ENCODE results near the gene MATN1. TPM values are rescaled to one million over a fixed set of nuclear protein-coding genes. Genes with fewer than 3 reads are reported as not detected.

MATN1 gene
- total RNA-seq, 1 experiment from 2014 or later: not detected

- no peak for DNase-seq
- no peak overlapping the region for H3K27ac Mint-ChIP-seq (ENCODE audit: unreplicated experiment)
- Histone ChIP-seq H3K4me1 (no peaks in the 10 kb centered on the region), H3K36me3 (ENCODE audit: control insufficient read depth, insufficient read depth, low read length) (no peaks in the 10 kb centered on the region), H3K27me3 (replicated peaks; ENCODE audit: control insufficient read depth, insufficient read depth, low read length) (no peaks in the 10 kb centered on the region), H3K9me3 (no peaks in the 10 kb centered on the region), H3K4me3 (ENCODE audit: low read depth, low read length) (no peak overlapping the region)
- ChIA-PET CTCF (interaction anchor here (0.6 kb wide), 1 partner anchor 37 kb away, joined by 6 read pairs; no protein-coding TSS in a partner anchor), POLR2A (no interaction called here)
- H3K27me3 Mint-ChIP-seq (ENCODE audit: insufficient read depth, unreplicated experiment): no peaks in the 10 kb centered on the region
- H3K4me1 Mint-ChIP-seq (ENCODE audit: low read depth, unreplicated experiment): no peaks in the 10 kb centered on the region
- no TSS peak for BruUV-seq (replicated peaks)
- no peak for TF ChIP-seq CTCF (IDR thresholded peaks at IDR 0.05; ENCODE audit: insufficient read depth in 1 of 2, low read depth in 1 of 2, low read length in 1 of 2, severe bottlenecking in 1 of 2, unreplicated experiment in 1 of 2)
- intact Hi-C loops (cut with micrococcal nuclease; ENCODE audit: unreplicated experiment): no loop called here
- no peaks in the 10 kb centered on the region for H3K9me3 Mint-ChIP-seq (ENCODE audit: unreplicated experiment)
- no peak overlapping the region for H3K4me3 Mint-ChIP-seq (ENCODE audit: unreplicated experiment)
- no peaks in the 10 kb centered on the region for H3K36me3 Mint-ChIP-seq (ENCODE audit: insufficient read depth, unreplicated experiment)
Measured at GRCh38 chr1:30761381-30762151, 38.2 kb upstream of the MATN1 start.

GRCh38 chr1:30760596-30761324 is 37.4 kb upstream of the MATN1 start:
- H3K4me3 ChIP-seq (ENCODE audit: low read depth, low read length): no peak overlapping the region
- POLR2A ChIA-PET: no interaction called here
- Mint-ChIP-seq H3K4me1 (ENCODE audit: low read depth, unreplicated experiment) (no peaks in the 10 kb centered on the region), H3K27ac (ENCODE audit: unreplicated experiment) (no peak overlapping the region), H3K36me3 (ENCODE audit: insufficient read depth, unreplicated experiment) (no peaks in the 10 kb centered on the region), H3K27me3 (ENCODE audit: insufficient read depth, unreplicated experiment) (no peaks in the 10 kb centered on the region), H3K9me3 (ENCODE audit: unreplicated experiment) (no peaks in the 10 kb centered on the region), H3K4me3 (ENCODE audit: unreplicated experiment) (no peak overlapping the region)
- no peaks in the 10 kb centered on the region for H3K27me3 ChIP-seq (replicated peaks; ENCODE audit: control insufficient read depth, insufficient read depth, low read length)
- no TSS peak for BruUV-seq (replicated peaks)
- H3K4me1 ChIP-seq: no peaks in the 10 kb centered on the region
- intact Hi-C loops (cut with micrococcal nuclease; ENCODE audit: unreplicated experiment): no loop called here
- no peak for TF ChIP-seq CTCF (IDR thresholded peaks at IDR 0.05; ENCODE audit: insufficient read depth in 1 of 2, low read depth in 1 of 2, low read length in 1 of 2, severe bottlenecking in 1 of 2, unreplicated experiment in 1 of 2)
- DNase-seq: no peak
- CTCF ChIA-PET: interaction anchor here (0.6 kb wide), 1 partner anchor 36 kb away, joined by 6 read pairs; no protein-coding TSS in a partner anchor
- H3K36me3 ChIP-seq (ENCODE audit: control insufficient read depth, insufficient read depth, low read length): no peaks in the 10 kb centered on the region
- H3K9me3 ChIP-seq: no peaks in the 10 kb centered on the region

GRCh38 chr1:30759718-30760281 is 36.4 kb upstream of the MATN1 start:
- Histone ChIP-seq H3K36me3 (ENCODE audit: control insufficient read depth, insufficient read depth, low read length) (no peaks in the 10 kb centered on the region), H3K4me1 (no peaks in the 10 kb centered on the region), H3K27me3 (replicated peaks; ENCODE audit: control insufficient read depth, insufficient read depth, low read length) (no peaks in the 10 kb centered on the region), H3K4me3 (ENCODE audit: low read depth, low read length) (no peak overlapping the region), H3K9me3 (no peaks in the 10 kb centered on the region)
- intact Hi-C loops (cut with micrococcal nuclease; ENCODE audit: unreplicated experiment): no loop called here
- TF ChIP-seq CTCF (IDR thresholded peaks at IDR 0.05; ENCODE audit: insufficient read depth in 1 of 2, low read depth in 1 of 2, low read length in 1 of 2, severe bottlenecking in 1 of 2, unreplicated experiment in 1 of 2): no peak
- BruUV-seq (replicated peaks): no TSS peak
- H3K27ac Mint-ChIP-seq (ENCODE audit: unreplicated experiment): no peak overlapping the region
- no peaks in the 10 kb centered on the region for H3K9me3 Mint-ChIP-seq (ENCODE audit: unreplicated experiment)
- no peak for DNase-seq
- H3K27me3 Mint-ChIP-seq (ENCODE audit: insufficient read depth, unreplicated experiment): no peaks in the 10 kb centered on the region
- no peak overlapping the region for H3K4me3 Mint-ChIP-seq (ENCODE audit: unreplicated experiment)
- no peaks in the 10 kb centered on the region for H3K4me1 Mint-ChIP-seq (ENCODE audit: low read depth, unreplicated experiment)
- CTCF ChIA-PET: no interaction called here
- POLR2A ChIA-PET: no interaction called here
- H3K36me3 Mint-ChIP-seq (ENCODE audit: insufficient read depth, unreplicated experiment): no peaks in the 10 kb centered on the region
